IMR-90 (cell line): Measurements from ENCODE around the gene C3orf70. TPM values are rescaled to one million over a fixed set of nuclear protein-coding genes. Genes with fewer than 3 reads are reported as not detected.

Experiments used
- ATAC-seq: fragments of 200-7000 bp; cut with Tn5 transposase; 2 replicates; pipeline ENCODE4 v1.9.1; 2020; ENCODE audit warnings: low read depth, mild to moderate bottlenecking, moderate library complexity
- BruUV-seq: library from RNA; stranded (reverse); fragments of 400-500 nt; replicated peaks from 2 replicates; lab custom pipeline; 2021; lab: Mats Ljungman, UMichigan
- CTCF ChIA-PET: fragments of 300-600 bp; formaldehyde crosslinking; extraction: SDS; loops from one replicate; lab custom pipeline; 2021; ENCODE audit warnings: antibody characterized with exemption; lab: Yijun Ruan, JAX
- POLR2A ChIA-PET: fragments of 300-600 bp; sonication (Branson Sonifier 250); formaldehyde crosslinking; loops from one replicate; lab custom pipeline; 2022; ENCODE audit warnings: antibody characterized with exemption; ENCODE audit not compliant: unreplicated experiment; lab: Charles Lee
- DNase-seq: peaks from one replicate; pipeline ENCODE4 v3.0.0; 2013
- H2AFZ ChIP-seq: replicated peaks from 2 replicates; pipeline ENCODE3; 2013; ENCODE audit warnings: low read length, mild to moderate bottlenecking; ENCODE audit not compliant: poor library complexity
- H2AK5ac ChIP-seq: 2 replicates; pipeline ENCODE4 v1.6.1; 2013; ENCODE audit warnings: low read depth, low read length, inconsistent platforms
- H2AK9ac ChIP-seq: replicated peaks from 2 replicates; pipeline ENCODE3; 2013; ENCODE audit warnings: mild to moderate bottlenecking, low read depth, low read length, moderate library complexity; ENCODE audit not compliant: poor library complexity
- H2BK120ac ChIP-seq: 2 replicates; pipeline ENCODE4 v1.6.1; 2013; ENCODE audit warnings: low read depth, low read length, inconsistent platforms
- H2BK15ac ChIP-seq: 3 replicates; pipeline ENCODE4 v1.6.1; 2013; ENCODE audit warnings: low read depth, low read length, inconsistent platforms
- H2BK20ac ChIP-seq: 2 replicates; pipeline ENCODE4 v1.6.1; 2013; ENCODE audit warnings: low read depth, mild to moderate bottlenecking, inconsistent platforms, low read length, moderate library complexity
- H2BK5ac ChIP-seq: 2 replicates; pipeline ENCODE4 v1.6.1; 2013; ENCODE audit warnings: mild to moderate bottlenecking, low read depth, low read length, inconsistent platforms; ENCODE audit not compliant: poor library complexity, severe bottlenecking
- H3K14ac ChIP-seq: replicated peaks from 2 replicates; pipeline ENCODE4 v1.6.1; 2013; ENCODE audit warnings: low read depth, low read length, inconsistent platforms
- H3K18ac ChIP-seq: 2 replicates; pipeline ENCODE4 v1.6.1; 2013; ENCODE audit warnings: low read depth, low read length, control low read depth
- H3K23ac ChIP-seq: 2 replicates; pipeline ENCODE4 v1.6.1; 2013; ENCODE audit warnings: low read depth, low read length, inconsistent platforms
- H3K27ac ChIP-seq: 2 replicates; pipeline ENCODE4 v1.5.1; 2013; ENCODE audit warnings: mild to moderate bottlenecking, control low read depth, low read length; ENCODE audit not compliant: insufficient read depth
- H3K27me3 ChIP-seq: 2 replicates; pipeline ENCODE4 v1.6.1; 2013; ENCODE audit warnings: low read length; ENCODE audit not compliant: control insufficient read depth, insufficient read depth
- H3K36me3 ChIP-seq: 2 replicates; pipeline ENCODE4 v1.6.1; 2013; ENCODE audit warnings: low read length, mixed read lengths; ENCODE audit not compliant: control insufficient read depth, insufficient read depth
- H3K4ac ChIP-seq: 2 replicates; pipeline ENCODE4 v1.6.1; 2013; ENCODE audit warnings: low read depth, low read length, inconsistent platforms
- H3K4me1 ChIP-seq: 2 replicates; pipeline ENCODE4 v1.6.1; 2013; ENCODE audit warnings: low read length, mixed read lengths; ENCODE audit not compliant: control insufficient read depth, insufficient read depth
- H3K4me2 ChIP-seq: 2 replicates; pipeline ENCODE4 v1.6.1; 2013; ENCODE audit warnings: low read depth, mild to moderate bottlenecking, control low read depth, low read length, moderate library complexity
- H3K4me3 ChIP-seq: 2 replicates; pipeline ENCODE4 v1.5.1; 2013; ENCODE audit warnings: low read depth, mild to moderate bottlenecking, control low read depth, low read length, moderate library complexity; ENCODE audit not compliant: insufficient read depth
- H3K56ac ChIP-seq: 2 replicates; pipeline ENCODE4 v1.6.1; 2013; ENCODE audit warnings: low read length, inconsistent platforms; ENCODE audit not compliant: insufficient read depth; ENCODE audit errors: extremely low read depth
- H3K79me1 ChIP-seq, 2 experiments: 2 replicates each; pipeline ENCODE4 v1.6.1; 2013; ENCODE audit warnings: low read length in 2 of 2, inconsistent platforms in 1 of 2, low read depth in 1 of 2
- H3K9ac ChIP-seq: 2 replicates; pipeline ENCODE4 v1.6.1; 2013; ENCODE audit warnings: low read depth, low read length, control low read depth
- H3K9me1 ChIP-seq: 2 replicates; pipeline ENCODE4 v1.6.1; 2013; ENCODE audit warnings: low read length, inconsistent platforms; ENCODE audit not compliant: insufficient read depth
- H3K9me3 ChIP-seq: 2 replicates; pipeline ENCODE4 v1.6.1; 2013; ENCODE audit warnings: low read length; ENCODE audit not compliant: control insufficient read depth, insufficient read depth
- H4K20me1 ChIP-seq: 2 replicates; pipeline ENCODE4 v1.6.1; 2013; ENCODE audit warnings: low read length, inconsistent platforms; ENCODE audit not compliant: insufficient read depth
- H4K5ac ChIP-seq: 2 replicates; pipeline ENCODE4 v1.6.1; 2013; ENCODE audit warnings: mild to moderate bottlenecking, low read depth, low read length, control low read depth
- H4K8ac ChIP-seq, 2 experiments: 2 replicates each; pipeline ENCODE4 v1.6.1; 2013; ENCODE audit warnings: low read depth in 2 of 2, low read length in 2 of 2, control low read depth in 1 of 2, inconsistent platforms in 1 of 2
- H4K91ac ChIP-seq: 2 replicates; pipeline ENCODE4 v1.6.1; 2013; ENCODE audit warnings: low read depth, low read length, inconsistent platforms; ENCODE audit not compliant: insufficient read depth
- CEBPB ChIP-seq: IDR thresholded peaks from 2 replicates; pipeline ENCODE4 v1.6.1; 2012; ENCODE audit warnings: low read depth, low read length, improper control_type of control experiment
- MAFK ChIP-seq: IDR thresholded peaks from 2 replicates; pipeline ENCODE4 v1.6.1; 2012; ENCODE audit warnings: low read depth, low read length, improper control_type of control experiment
- MXI1 ChIP-seq: IDR thresholded peaks from 2 replicates; pipeline ENCODE4 v1.6.1; 2012; ENCODE audit warnings: low read depth, mild to moderate bottlenecking, low read length, moderate library complexity, borderline replicate concordance
- NFE2L2 ChIP-seq: fragments of 150-350 bp; IDR thresholded peaks from 2 replicates; pipeline ENCODE4 v1.6.1; 2016; ENCODE audit warnings: low read depth, mild to moderate bottlenecking, low read length
- RAD21 ChIP-seq: IDR thresholded peaks from 2 replicates; pipeline ENCODE4 v1.6.1; 2012; ENCODE audit warnings: low read length, improper control_type of control experiment
- RCOR1 ChIP-seq: IDR thresholded peaks from 2 replicates; pipeline ENCODE4 v1.6.1; 2012; ENCODE audit warnings: mild to moderate bottlenecking, low read length, improper control_type of control experiment; ENCODE audit not compliant: insufficient replicate concordance
- RFX5 ChIP-seq: IDR thresholded peaks from 2 replicates; pipeline ENCODE4 v1.8.0; 2012; ENCODE audit warnings: low read depth, mild to moderate bottlenecking, low read length, moderate library complexity
- SMC3 ChIP-seq: fragments of 150-350 bp; IDR thresholded peaks from 2 replicates; pipeline ENCODE4 v1.6.1; 2016; ENCODE audit warnings: low read depth, mild to moderate bottlenecking, antibody characterized with exemption, low read length, moderate library complexity
- WGBS, 2 experiments: methylation state at CpG; one replicate each; pipeline versions ENCODE4 v1.1.5 to v1.1.7; 2013; ENCODE audit warnings: missing lambda C conversion rate in 2 of 2; ENCODE audit not compliant: insufficient read length in 1 of 2; ENCODE audit errors: extremely low coverage in 2 of 2; 5-methylcytosine and 5-hydroxymethylcytosine counted together
- dilution Hi-C: fragments of 300-500 bp; cut with HindIII; formaldehyde crosslinking; loops from one replicate; pipeline ENCODE4 v1.14.3; 2018; ENCODE audit warnings: low sequenced_read_pairs; ENCODE audit not compliant: unreplicated experiment
- in situ Hi-C: fragments of 300-500 bp; cut with MboI; formaldehyde crosslinking; loops from 3 replicates; pipeline ENCODE4 v1.14.3; 2019; ENCODE audit warnings: low sequenced_read_pairs, inconsistent platforms, mixed read lengths
- intact Hi-C: fragments of 100-400 bp; cut with micrococcal nuclease; formaldehyde crosslinking; loops from 2 replicates; pipeline ENCODE4 v1.10.0; 2022
- polyA plus RNA-seq, 3 experiments: library from polyadenylated mRNA; depleted of rRNA; stranded (reverse); fragments of >200 nt; gene quantifications; 2 replicates each; pipeline ENCODE4 v1.2.3, GENCODE V29; 2012; ENCODE audit warnings: low replicate concordance in 1 of 3
- total RNA-seq: library from RNA; depleted of rRNA; stranded (reverse); fragments of >200 nt; gene quantifications from 2 replicates; pipeline ENCODE4 v1.2.3, GENCODE V29; 2012
- TF ChIP-seq, protein P1 (sequence below): fragments of 150-350 bp; IDR thresholded peaks from 2 replicates; pipeline ENCODE4 v1.6.1; 2016; ENCODE audit warnings: low read depth, mild to moderate bottlenecking, low read length, moderate library complexity, borderline replicate concordance

C3orf70 gene
- total and polyA plus RNA-seq, 2 of the 4 experiments (the other 2 are of a cell fraction) = 0.96 to 1.8 TPM

DNA sequence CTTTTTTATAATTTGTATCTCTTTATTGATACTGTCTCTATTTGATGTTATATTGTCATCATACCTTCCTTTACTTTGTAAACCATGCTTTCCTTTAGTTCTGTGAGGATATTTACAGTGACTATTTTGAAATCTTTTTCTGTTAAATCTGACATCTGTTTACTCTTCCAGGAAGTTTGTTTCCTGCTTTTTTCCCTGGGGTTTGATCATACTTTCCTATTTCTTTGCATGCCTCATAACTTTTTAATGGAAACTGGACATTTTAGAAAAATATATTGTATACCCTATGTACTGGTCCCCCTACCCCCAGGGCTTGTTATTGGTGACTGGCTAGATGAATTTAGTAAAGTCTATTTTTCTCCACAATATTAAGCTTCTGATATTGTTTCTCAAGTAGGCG, 115.1 kb downstream of the C3orf70 start:
- no peaks in the 10 kb centered on the region for H3K79me1 ChIP-seq
- H3K4ac ChIP-seq = no peak overlapping the region
- H4K8ac ChIP-seq = no peak overlapping the region
- no peak for ATAC-seq
- no peak for TF ChIP-seq SMC3
- TF ChIP-seq MAFK = no peak
- TF ChIP-seq RFX5 = no peak
- no peak for TF ChIP-seq RAD21
- TF ChIP-seq NFE2L2 = no peak
- TF ChIP-seq MXI1 = no peak
- TF ChIP-seq, protein P1, sequence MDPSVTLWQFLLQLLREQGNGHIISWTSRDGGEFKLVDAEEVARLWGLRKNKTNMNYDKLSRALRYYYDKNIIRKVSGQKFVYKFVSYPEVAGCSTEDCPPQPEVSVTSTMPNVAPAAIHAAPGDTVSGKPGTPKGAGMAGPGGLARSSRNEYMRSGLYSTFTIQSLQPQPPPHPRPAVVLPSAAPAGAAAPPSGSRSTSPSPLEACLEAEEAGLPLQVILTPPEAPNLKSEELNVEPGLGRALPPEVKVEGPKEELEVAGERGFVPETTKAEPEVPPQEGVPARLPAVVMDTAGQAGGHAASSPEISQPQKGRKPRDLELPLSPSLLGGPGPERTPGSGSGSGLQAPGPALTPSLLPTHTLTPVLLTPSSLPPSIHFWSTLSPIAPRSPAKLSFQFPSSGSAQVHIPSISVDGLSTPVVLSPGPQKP = no peak
- TF ChIP-seq CEBPB = no peak
- no peak for TF ChIP-seq RCOR1
- no peak overlapping the region for H3K14ac ChIP-seq
- in situ Hi-C loops (no loop called here), intact Hi-C loops (no loop called here), dilution Hi-C loops (no loop called here)
- no peak overlapping the region for H2BK15ac ChIP-seq
- no peak overlapping the region for H2BK120ac ChIP-seq
- BruUV-seq = no TSS peak
- no peaks in the 10 kb centered on the region for H3K36me3 ChIP-seq
- no peak overlapping the region for H2AK5ac ChIP-seq
- H3K9me1 ChIP-seq = no peaks in the 10 kb centered on the region
- H2AFZ ChIP-seq = no peak overlapping the region
- no peaks in the 10 kb centered on the region for H3K9me3 ChIP-seq
- no peak overlapping the region for H3K4me3 ChIP-seq
- DNase-seq = no peak
- no peaks in the 10 kb centered on the region for H3K4me1 ChIP-seq
- ChIA-PET POLR2A (no interaction called here), CTCF (no interaction called here)
- no peaks in the 10 kb centered on the region for H4K20me1 ChIP-seq
- no peak overlapping the region for H3K4me2 ChIP-seq
- H4K5ac ChIP-seq = no peak overlapping the region
- no peak overlapping the region for H3K9ac ChIP-seq
- no peak overlapping the region for H2BK20ac ChIP-seq
- no peaks in the 10 kb centered on the region for H3K27me3 ChIP-seq
- H3K56ac ChIP-seq = no peak overlapping the region
- WGBS, 2 experiments = no CpG with 5 or more reads among the region's 1 CpG
- H2AK9ac ChIP-seq = no peak overlapping the region
- no peak overlapping the region for H2BK5ac ChIP-seq
- H3K27ac ChIP-seq = no peak overlapping the region
- H3K18ac ChIP-seq = no peak overlapping the region
- no peak overlapping the region for H4K91ac ChIP-seq
- H3K23ac ChIP-seq = no peak overlapping the region
